Erythroblast (primary cell): Measurements from ENCODE around the gene UTS2B.

Experiments
- GATA1 ChIP-seq: IDR thresholded peaks from 2 replicates; pipeline ENCODE4 v1.6.1; 2011; ENCODE audit warnings: low read depth, mild to moderate bottlenecking, control low read depth, low read length, moderate library complexity
- POLR2A ChIP-seq: IDR thresholded peaks from 2 replicates; pipeline ENCODE4 v1.6.1; 2011; ENCODE audit warnings: mild to moderate bottlenecking, low read length

GRCh38 chr3:191307341-191307740, 23.0 kb downstream of the UTS2B start:
- TF ChIP-seq POLR2A (no peak), GATA1 (no peak)
